Nephron progenitor cell (in vitro differentiated cells): ENCODE data around the gene RHOBTB3.
A peak's percentile ranks its signal among the peaks of the same experiment; 100 is the strongest.
"Not testable (repeated sequence)": the region's sequence is repeated elsewhere in the genome, so short reads cannot be mapped to it uniquely, and the experiment has no call there.

Source experiments
- DNase-seq: peaks from one replicate; pipeline ENCODE4 v3.0.0; 2021
- H3K27ac Mint-ChIP-seq: 2 replicates; pipeline ENCODE4 v1.8.0; 2021; ENCODE audit warnings: mild to moderate bottlenecking, moderate library complexity, mixed read lengths
- H3K27me3 Mint-ChIP-seq: 2 replicates; pipeline ENCODE4 v1.8.0; 2021; ENCODE audit warnings: mild to moderate bottlenecking, low read depth, mixed read lengths; ENCODE audit not compliant: poor library complexity
- H3K36me3 Mint-ChIP-seq: 2 replicates; pipeline ENCODE4 v1.8.0; 2021; ENCODE audit warnings: low read depth, mixed read lengths
- H3K4me1 Mint-ChIP-seq: 2 replicates; pipeline ENCODE4 v1.8.0; 2021; ENCODE audit warnings: mixed read lengths
- H3K4me3 Mint-ChIP-seq: 2 replicates; pipeline ENCODE4 v1.8.0; 2021; ENCODE audit warnings: mild to moderate bottlenecking, moderate library complexity, mixed read lengths
- H3K9me3 Mint-ChIP-seq: 2 replicates; pipeline ENCODE4 v1.8.0; 2021; ENCODE audit warnings: mild to moderate bottlenecking, moderate library complexity, mixed read lengths
- TF ChIP-seq, protein P1 (sequence below): fragments of 200-600 bp; sonication (generic); IDR thresholded peaks from 2 replicates; pipeline ENCODE4 v1.5.0; 2021; ENCODE audit warnings: antibody characterized with exemption

The RHOBTB3 gene

DNA sequence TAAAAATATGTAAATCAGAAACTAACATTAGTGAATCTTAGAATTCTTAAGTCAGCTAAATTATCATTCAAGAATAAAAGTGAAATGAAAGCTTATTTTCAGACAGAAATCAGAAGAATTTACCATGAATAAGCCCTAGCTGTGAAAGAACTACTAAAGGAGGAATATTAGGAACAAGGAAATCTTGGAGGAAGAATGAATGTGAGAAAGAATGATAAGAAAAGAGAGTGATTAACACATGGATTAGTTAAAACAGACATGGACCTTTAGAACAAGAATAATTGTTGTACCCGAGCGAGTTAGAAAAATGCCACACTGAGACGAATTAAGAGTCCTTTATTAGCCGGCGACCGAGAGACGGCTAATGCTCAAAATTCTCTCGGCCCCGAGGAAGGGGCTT, 24.1 kb upstream of the RHOBTB3 start:
- Mint-ChIP-seq H3K9me3 (no peaks in the 10 kb centered on the region), H3K27me3 (peaks cover 5% of the 10 kb centered on the region), H3K27ac (peak overlapping the region; percentile 64), H3K4me3 (no peak overlapping the region), H3K4me1 (peaks cover 43% of the 10 kb centered on the region), H3K36me3 (peaks cover 9% of the 10 kb centered on the region)
- TF ChIP-seq, protein P1, sequence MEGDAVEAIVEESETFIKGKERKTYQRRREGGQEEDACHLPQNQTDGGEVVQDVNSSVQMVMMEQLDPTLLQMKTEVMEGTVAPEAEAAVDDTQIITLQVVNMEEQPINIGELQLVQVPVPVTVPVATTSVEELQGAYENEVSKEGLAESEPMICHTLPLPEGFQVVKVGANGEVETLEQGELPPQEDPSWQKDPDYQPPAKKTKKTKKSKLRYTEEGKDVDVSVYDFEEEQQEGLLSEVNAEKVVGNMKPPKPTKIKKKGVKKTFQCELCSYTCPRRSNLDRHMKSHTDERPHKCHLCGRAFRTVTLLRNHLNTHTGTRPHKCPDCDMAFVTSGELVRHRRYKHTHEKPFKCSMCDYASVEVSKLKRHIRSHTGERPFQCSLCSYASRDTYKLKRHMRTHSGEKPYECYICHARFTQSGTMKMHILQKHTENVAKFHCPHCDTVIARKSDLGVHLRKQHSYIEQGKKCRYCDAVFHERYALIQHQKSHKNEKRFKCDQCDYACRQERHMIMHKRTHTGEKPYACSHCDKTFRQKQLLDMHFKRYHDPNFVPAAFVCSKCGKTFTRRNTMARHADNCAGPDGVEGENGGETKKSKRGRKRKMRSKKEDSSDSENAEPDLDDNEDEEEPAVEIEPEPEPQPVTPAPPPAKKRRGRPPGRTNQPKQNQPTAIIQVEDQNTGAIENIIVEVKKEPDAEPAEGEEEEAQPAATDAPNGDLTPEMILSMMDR = no peak
- no peak for DNase-seq

DNA sequence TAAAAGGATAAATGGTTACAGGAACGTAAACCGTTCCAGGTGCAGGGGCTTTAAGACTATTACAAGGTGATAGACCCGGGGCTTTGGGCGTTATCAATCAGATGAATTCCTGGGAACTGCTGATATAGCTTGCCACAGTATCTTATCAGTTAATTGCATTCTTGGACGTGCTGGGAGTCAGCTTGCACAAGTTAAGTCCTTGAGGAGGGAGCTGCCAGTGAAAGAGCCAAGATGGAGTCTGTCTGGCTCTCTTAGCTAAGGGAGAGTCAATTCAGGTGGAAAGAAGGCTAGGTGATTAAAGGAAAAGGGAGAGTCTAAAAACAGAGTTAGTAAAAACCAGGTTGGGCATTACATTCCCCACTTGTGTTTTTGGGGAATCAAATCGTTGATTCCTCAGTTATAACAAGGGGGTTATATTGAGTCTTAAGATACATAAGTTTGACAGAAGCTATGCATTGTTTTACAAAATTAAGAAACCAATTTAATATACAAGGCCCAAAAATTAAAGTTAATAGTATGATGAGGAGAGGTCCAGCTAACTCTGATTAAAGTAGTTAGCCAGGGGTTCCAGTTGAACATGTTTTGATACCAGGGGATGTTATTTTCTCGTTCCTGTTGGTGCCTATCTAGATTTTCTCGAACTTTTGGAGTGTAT, 23.5 kb upstream of the RHOBTB3 start:
- not testable (repeated sequence) for H3K4me3 Mint-ChIP-seq, H3K27ac Mint-ChIP-seq, DNase-seq, H3K9me3 Mint-ChIP-seq, H3K27me3 Mint-ChIP-seq, H3K36me3 Mint-ChIP-seq
- peaks cover 45% of the 10 kb centered on the region for H3K4me1 Mint-ChIP-seq

DNA sequence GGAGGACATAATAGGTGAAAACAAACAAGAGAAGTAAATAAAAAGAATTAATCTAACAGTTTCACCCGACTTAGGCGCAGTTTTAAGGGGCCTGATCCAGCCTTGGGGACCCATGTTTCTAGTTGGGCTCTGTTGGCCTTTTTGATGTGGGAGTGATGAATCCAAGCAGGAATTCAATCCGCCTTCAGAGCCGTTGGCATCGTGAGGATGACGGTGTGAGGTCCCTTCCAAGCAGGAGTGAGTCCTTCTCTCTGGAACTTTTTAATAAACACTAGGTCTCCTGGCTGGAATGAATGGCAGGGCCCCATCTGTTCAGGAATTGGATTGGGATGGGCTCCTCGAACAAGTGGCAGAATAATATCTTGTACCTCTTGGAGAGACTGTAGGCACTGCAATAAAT, 22.3 kb upstream of the RHOBTB3 start:
- no peak overlapping the region for H3K4me3 Mint-ChIP-seq
- peaks cover 15% of the 10 kb centered on the region for H3K36me3 Mint-ChIP-seq
- H3K27me3 Mint-ChIP-seq = peaks cover 5% of the 10 kb centered on the region
- H3K4me1 Mint-ChIP-seq = peaks cover 45% of the 10 kb centered on the region
- H3K27ac Mint-ChIP-seq = no peak overlapping the region
- TF ChIP-seq, protein P1 = no peak
- H3K9me3 Mint-ChIP-seq = peaks cover 6% of the 10 kb centered on the region
- no peak for DNase-seq

DNA sequence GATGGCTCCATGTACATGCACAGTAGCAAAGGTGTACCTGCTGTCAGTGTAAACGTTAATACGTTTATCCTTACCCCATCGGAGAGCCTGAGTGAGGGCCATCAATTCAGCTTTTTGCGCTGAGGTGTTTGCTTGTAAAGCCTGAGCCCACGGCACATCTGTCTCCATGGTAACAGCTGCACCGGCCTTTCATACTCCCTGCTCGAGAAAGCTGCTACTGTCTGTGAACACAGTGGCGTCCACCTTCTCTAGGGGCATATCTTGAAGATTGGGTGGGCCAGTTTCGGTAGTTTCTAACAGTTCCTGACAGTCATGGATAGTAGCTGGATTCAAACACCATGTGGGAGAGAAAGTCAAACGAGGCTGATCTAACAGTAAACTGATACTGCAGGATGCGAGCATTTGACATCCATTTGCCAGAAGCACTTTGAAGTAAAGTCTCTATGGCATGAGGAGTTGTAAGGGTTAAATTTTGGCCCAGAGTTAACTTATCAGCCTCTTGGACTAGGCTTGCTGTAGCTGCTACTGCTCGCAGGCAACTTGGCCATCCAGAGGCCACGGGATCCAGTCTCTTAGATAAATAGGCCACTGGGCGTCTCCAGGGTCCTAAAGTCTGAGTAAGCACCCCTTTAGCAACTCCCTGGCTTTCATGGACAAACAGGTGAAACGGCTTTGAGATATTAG, 21.0 kb upstream of the RHOBTB3 start:
- H3K27me3 Mint-ChIP-seq = peaks cover 7% of the 10 kb centered on the region
- H3K36me3 Mint-ChIP-seq = peaks cover 22% of the 10 kb centered on the region
- peak overlapping the region; percentile 83 for H3K4me3 Mint-ChIP-seq
- DNase-seq = peak; percentile 29
- H3K9me3 Mint-ChIP-seq = peaks cover 6% of the 10 kb centered on the region
- TF ChIP-seq, protein P1 = no peak
- H3K4me1 Mint-ChIP-seq = peaks cover 51% of the 10 kb centered on the region
- H3K27ac Mint-ChIP-seq = no peak overlapping the region

DNA sequence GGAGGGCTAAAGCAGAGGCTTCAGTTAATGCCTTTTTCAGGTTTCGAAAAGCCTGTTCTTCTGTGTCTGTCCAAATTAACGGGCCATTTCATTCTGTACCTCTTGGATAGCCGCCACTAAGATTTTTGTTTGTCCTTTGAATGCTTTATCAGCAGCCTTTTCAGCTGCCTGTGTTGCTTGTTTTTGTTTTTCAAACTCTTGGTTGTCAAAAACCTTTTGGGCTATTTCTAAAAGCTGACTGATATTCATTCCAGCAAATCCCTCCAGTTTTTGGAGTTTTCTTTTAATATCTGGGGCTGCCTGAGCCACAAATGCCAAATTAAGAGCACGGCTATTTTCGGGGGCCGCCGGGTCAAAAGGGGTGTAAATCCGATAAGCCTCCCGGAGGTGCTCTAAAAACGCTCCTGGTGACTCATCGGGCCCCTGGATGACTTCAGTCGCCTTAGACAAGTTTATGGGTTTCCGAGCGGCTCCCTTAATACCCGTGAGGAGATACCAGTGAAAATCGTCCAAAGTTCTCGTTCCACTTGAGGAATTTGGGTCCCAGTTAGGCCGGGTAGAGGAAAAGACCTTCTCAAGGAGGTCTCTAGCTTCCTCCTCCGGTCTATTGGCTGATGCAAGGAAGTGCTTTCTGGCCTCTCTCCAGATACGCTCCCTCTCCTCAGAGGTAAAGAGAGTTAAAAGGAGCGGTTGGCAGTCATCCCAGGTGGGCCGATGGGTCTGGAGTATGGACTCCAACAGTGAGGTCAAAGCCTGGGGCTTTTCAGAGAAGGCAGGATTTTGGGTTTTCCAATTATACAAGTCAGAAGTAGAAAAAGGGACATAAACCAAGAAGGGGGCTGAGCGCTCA, 20.3 kb upstream of the RHOBTB3 start:
- DNase-seq, H3K27me3 Mint-ChIP-seq, H3K9me3 Mint-ChIP-seq: not testable (repeated sequence)
- Mint-ChIP-seq H3K4me1 (peaks cover 51% of the 10 kb centered on the region), H3K4me3 (peak overlapping the region; percentile 83), H3K27ac (peak overlapping the region; percentile 89), H3K36me3 (peaks cover 26% of the 10 kb centered on the region)

DNA sequence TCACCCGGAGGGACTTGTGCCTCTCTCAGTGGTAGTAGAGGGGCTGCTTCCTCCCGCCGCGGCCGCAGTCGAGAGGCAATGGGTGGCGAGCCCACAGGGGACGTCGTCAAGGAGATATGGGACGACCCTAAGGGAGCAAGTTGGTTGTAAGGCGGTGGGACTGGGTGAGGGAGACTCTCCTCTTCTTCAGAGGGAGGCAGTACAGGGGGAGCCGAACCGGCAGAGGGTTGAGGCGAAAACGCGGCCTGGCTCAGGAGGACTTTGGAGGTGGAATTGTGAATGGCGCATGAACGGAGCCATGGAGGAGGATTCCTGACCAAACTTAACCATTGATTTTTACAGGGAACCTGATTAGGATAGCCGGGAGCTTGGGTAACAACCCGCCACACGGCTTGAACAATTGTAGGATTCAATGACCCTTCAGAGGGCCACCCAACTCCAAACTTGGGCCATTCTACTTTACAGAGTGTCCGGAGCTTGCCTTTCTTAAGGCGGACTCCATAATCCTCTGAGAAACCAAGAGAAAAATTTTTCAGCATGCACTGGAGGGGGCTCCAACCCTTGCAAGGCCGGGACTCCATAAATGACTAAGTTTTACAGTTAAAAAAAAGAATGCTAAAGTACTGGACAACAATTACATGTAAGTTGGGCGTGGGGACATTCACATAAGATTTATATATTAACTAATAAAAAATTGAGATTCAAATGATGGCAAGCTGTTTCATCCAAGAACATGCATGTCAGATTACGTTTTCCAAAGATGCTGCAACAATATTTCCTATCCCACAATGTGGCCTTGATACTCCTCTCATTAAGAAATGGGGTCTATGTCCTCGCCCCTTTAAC, 19.4 kb upstream of the RHOBTB3 start:
- DNase-seq = peak; percentile 30
- Mint-ChIP-seq H3K27me3 (peaks cover 9% of the 10 kb centered on the region), H3K4me3 (peak overlapping the region; percentile 83), H3K36me3 (peaks cover 33% of the 10 kb centered on the region), H3K9me3 (peaks cover 6% of the 10 kb centered on the region), H3K4me1 (peaks cover 51% of the 10 kb centered on the region), H3K27ac (peak overlapping the region; percentile 89)
- TF ChIP-seq, protein P1 = no peak
